ENCODE measurements around the gene POU6F2. TPM values are rescaled to one million over a fixed set of nuclear protein-coding genes. Genes with fewer than 3 reads are reported as not detected.

POU6F2 gene
- total and polyA plus RNA-seq, 2 experiments from 2014 or later, result 7.2 to 7.3 TPM

DNA sequence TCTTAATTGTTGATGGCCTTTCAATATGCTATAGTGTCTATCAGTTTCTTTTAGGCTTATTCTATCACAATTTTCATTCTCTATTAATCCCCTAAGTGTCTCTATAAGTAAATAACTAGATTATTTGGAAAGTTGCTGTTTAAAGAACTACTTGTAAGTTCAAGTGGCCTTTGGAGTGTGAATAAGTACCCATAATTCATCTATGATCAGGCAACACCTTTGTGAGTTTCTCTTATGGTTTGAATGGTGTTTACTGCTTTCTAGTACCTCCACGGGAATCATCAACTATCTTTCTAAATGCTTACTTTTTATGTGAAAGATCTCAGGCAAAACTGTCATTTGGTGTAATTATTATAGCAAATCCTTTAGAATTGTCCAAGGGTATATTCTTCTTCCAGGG lies 166.7 kb downstream of the POU6F2 start:
- no peak for ATAC-seq
- H3K4me1 Mint-ChIP-seq, result no peaks in the 10 kb centered on the region

More for the DNA sequence above, 166.7 kb downstream of the POU6F2 start:
- DNase-seq (ENCODE audit: low spot score), result no peak
- Histone ChIP-seq H4K20me1 (replicated peaks; ENCODE audit: insufficient read depth) (no peaks in the 10 kb centered on the region), H3K27me3 (ENCODE audit: insufficient read depth) (no peaks in the 10 kb centered on the region), H3K79me2 (replicated peaks; ENCODE audit: insufficient read depth) (no peaks in the 10 kb centered on the region), H3K36me3 (ENCODE audit: insufficient read depth) (no peaks in the 10 kb centered on the region), H3K4me2 (no peak overlapping the region), H3F3A (replicated peaks; ENCODE audit: low read depth) (no peaks in the 10 kb centered on the region), H3K4me3 (no peak overlapping the region), H3K9me2 (ENCODE audit: insufficient read depth) (peaks cover 21% of the 10 kb centered on the region; the same call in 1 of the 2 replicates), H2AFZ (no peak overlapping the region), H3K4me1 (ENCODE audit: insufficient read depth) (no peaks in the 10 kb centered on the region), H3K27ac (ENCODE audit: low read depth) (no peak overlapping the region)
- TF ChIP-seq ZNF462 (CRISPR knock-in tag; IDR thresholded peaks at IDR 0.05) (no peak), ZNF114 (CRISPR knock-in tag; IDR thresholded peaks at IDR 0.05) (no peak), NANOG (IDR thresholded peaks at IDR 0.05; ENCODE audit: borderline replicate concordance) (no peak), JUNB (IDR thresholded peaks at IDR 0.05; ENCODE audit: unreplicated experiment) (no peak), STAT1 (IDR thresholded peaks at IDR 0.05; ENCODE audit: unreplicated experiment) (no peak), EZH2phosphoT487 (IDR thresholded peaks at IDR 0.05; ENCODE audit: unreplicated experiment) (no peak), POLR2AphosphoS5 (IDR thresholded peaks at IDR 0.05; ENCODE audit: low read depth) (no peak), EZH2 (IDR thresholded peaks at IDR 0.05; ENCODE audit: low read depth, unreplicated experiment) (no peak), ZNF331 (CRISPR knock-in tag; IDR thresholded peaks at IDR 0.05; ENCODE audit: low read depth) (no peak), CREB1 (CRISPR knock-in tag; IDR thresholded peaks at IDR 0.05; ENCODE audit: low read depth) (no peak)
- TF ChIP-seq, protein P1, sequence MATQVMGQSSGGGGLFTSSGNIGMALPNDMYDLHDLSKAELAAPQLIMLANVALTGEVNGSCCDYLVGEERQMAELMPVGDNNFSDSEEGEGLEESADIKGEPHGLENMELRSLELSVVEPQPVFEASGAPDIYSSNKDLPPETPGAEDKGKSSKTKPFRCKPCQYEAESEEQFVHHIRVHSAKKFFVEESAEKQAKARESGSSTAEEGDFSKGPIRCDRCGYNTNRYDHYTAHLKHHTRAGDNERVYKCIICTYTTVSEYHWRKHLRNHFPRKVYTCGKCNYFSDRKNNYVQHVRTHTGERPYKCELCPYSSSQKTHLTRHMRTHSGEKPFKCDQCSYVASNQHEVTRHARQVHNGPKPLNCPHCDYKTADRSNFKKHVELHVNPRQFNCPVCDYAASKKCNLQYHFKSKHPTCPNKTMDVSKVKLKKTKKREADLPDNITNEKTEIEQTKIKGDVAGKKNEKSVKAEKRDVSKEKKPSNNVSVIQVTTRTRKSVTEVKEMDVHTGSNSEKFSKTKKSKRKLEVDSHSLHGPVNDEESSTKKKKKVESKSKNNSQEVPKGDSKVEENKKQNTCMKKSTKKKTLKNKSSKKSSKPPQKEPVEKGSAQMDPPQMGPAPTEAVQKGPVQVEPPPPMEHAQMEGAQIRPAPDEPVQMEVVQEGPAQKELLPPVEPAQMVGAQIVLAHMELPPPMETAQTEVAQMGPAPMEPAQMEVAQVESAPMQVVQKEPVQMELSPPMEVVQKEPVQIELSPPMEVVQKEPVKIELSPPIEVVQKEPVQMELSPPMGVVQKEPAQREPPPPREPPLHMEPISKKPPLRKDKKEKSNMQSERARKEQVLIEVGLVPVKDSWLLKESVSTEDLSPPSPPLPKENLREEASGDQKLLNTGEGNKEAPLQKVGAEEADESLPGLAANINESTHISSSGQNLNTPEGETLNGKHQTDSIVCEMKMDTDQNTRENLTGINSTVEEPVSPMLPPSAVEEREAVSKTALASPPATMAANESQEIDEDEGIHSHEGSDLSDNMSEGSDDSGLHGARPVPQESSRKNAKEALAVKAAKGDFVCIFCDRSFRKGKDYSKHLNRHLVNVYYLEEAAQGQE (IDR thresholded peaks at IDR 0.05; ENCODE audit: unreplicated experiment), result no peak
- TF ChIP-seq, protein P2, sequence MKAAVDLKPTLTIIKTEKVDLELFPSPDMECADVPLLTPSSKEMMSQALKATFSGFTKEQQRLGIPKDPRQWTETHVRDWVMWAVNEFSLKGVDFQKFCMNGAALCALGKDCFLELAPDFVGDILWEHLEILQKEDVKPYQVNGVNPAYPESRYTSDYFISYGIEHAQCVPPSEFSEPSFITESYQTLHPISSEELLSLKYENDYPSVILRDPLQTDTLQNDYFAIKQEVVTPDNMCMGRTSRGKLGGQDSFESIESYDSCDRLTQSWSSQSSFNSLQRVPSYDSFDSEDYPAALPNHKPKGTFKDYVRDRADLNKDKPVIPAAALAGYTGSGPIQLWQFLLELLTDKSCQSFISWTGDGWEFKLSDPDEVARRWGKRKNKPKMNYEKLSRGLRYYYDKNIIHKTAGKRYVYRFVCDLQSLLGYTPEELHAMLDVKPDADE (IDR thresholded peaks at IDR 0.05), result no peak
- TF ChIP-seq, protein P3, sequence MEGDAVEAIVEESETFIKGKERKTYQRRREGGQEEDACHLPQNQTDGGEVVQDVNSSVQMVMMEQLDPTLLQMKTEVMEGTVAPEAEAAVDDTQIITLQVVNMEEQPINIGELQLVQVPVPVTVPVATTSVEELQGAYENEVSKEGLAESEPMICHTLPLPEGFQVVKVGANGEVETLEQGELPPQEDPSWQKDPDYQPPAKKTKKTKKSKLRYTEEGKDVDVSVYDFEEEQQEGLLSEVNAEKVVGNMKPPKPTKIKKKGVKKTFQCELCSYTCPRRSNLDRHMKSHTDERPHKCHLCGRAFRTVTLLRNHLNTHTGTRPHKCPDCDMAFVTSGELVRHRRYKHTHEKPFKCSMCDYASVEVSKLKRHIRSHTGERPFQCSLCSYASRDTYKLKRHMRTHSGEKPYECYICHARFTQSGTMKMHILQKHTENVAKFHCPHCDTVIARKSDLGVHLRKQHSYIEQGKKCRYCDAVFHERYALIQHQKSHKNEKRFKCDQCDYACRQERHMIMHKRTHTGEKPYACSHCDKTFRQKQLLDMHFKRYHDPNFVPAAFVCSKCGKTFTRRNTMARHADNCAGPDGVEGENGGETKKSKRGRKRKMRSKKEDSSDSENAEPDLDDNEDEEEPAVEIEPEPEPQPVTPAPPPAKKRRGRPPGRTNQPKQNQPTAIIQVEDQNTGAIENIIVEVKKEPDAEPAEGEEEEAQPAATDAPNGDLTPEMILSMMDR (conservative IDR thresholded peaks at IDR 0.05; ENCODE audit: low read depth in 2 of 2), result no peak
- Mint-ChIP-seq H3K27me3 (ENCODE audit: insufficient read depth, low read depth, poor library complexity) (peaks cover 1% of the 10 kb centered on the region), H3K9me3 (peaks cover 7% of the 10 kb centered on the region), H3K4me3 (no peak overlapping the region), H3K27ac (no peak overlapping the region), H3K36me3 (ENCODE audit: low read depth) (peaks cover 3% of the 10 kb centered on the region; the same call in 1 of the 3 replicates)

Measured in GM23338 (cell line).